Neuronal stem cell (in vitro differentiated cells): ENCODE results near the gene PKNOX2.

Experiments used
- DNase-seq: peaks from one replicate; pipeline ENCODE4 v3.0.0-alpha.2; 2013; ENCODE audit warnings: low spot score
- H2AFZ ChIP-seq: one replicate; pipeline ENCODE4 v1.6.1; 2013; ENCODE audit warnings: mild to moderate bottlenecking, low read length, inconsistent platforms
- H2AK5ac ChIP-seq: 2 replicates; pipeline ENCODE4 v1.6.1; 2013; ENCODE audit warnings: low read depth, mild to moderate bottlenecking, inconsistent platforms, low read length, moderate library complexity, mixed read lengths
- H2BK120ac ChIP-seq: 2 replicates; pipeline ENCODE4 v1.6.1; 2013; ENCODE audit warnings: low read depth, mild to moderate bottlenecking, inconsistent platforms, low read length, moderate library complexity, mixed read lengths
- H2BK12ac ChIP-seq: one replicate; pipeline ENCODE4 v1.6.1; 2013; ENCODE audit warnings: low read length, inconsistent platforms
- H2BK15ac ChIP-seq: 2 replicates; pipeline ENCODE4 v1.6.1; 2013; ENCODE audit warnings: mild to moderate bottlenecking, low read length, inconsistent platforms, mixed read lengths
- H2BK5ac ChIP-seq: one replicate; pipeline ENCODE4 v1.6.1; 2013; ENCODE audit warnings: inconsistent platforms, mild to moderate bottlenecking, low read length, moderate library complexity
- H3K14ac ChIP-seq: one replicate; pipeline ENCODE4 v1.6.1; 2013; ENCODE audit warnings: low read length, inconsistent platforms
- H3K18ac ChIP-seq: 2 replicates; pipeline ENCODE4 v1.6.1; 2013; ENCODE audit warnings: low read length, inconsistent platforms
- H3K23ac ChIP-seq: 2 replicates; pipeline ENCODE4 v1.6.1; 2013; ENCODE audit warnings: low read depth, mild to moderate bottlenecking, mixed read lengths, low read length, inconsistent platforms; ENCODE audit not compliant: poor library complexity
- H3K27ac ChIP-seq: replicated peaks from 3 replicates; pipeline ENCODE4 v1.5.1; 2013; ENCODE audit warnings: low read length, inconsistent platforms
- H3K27me3 ChIP-seq, 3 experiments: 2 replicates each; pipeline ENCODE4 v1.6.1; 2013; ENCODE audit warnings: low read length in 3 of 3, mild to moderate bottlenecking in 2 of 3, inconsistent platforms in 1 of 3, low read depth in 1 of 3, mixed read lengths in 1 of 3, moderate library complexity in 1 of 3; ENCODE audit not compliant: control insufficient read depth in 3 of 3, insufficient read depth in 3 of 3
- H3K36me3 ChIP-seq, 2 donors: replicated peaks in 1 of 2; 2 replicates each; pipeline ENCODE4 v1.6.1; 2013; ENCODE audit warnings: low read length in 2 of 2; ENCODE audit not compliant: control insufficient read depth in 2 of 2, insufficient read depth in 2 of 2
- H3K4ac ChIP-seq: 2 replicates; pipeline ENCODE4 v1.6.1; 2013; ENCODE audit warnings: inconsistent platforms, mild to moderate bottlenecking, low read length, moderate library complexity
- H3K4me1 ChIP-seq, 2 donors: 1 replicate in 1 of 2; 2 replicates in 1 of 2; pipeline ENCODE4 v1.6.1; 2013; ENCODE audit warnings: low read length in 2 of 2, low read depth in 1 of 2; ENCODE audit not compliant: control insufficient read depth in 2 of 2, insufficient read depth in 1 of 2
- H3K4me2 ChIP-seq: one replicate; pipeline ENCODE4 v1.6.1; 2013; ENCODE audit warnings: mild to moderate bottlenecking, low read length, inconsistent platforms; ENCODE audit not compliant: insufficient read depth, poor library complexity, severe bottlenecking
- H3K4me3 ChIP-seq, 2 donors: 2 replicates each; pipeline ENCODE4 v1.5.1; 2013; ENCODE audit warnings: low read length in 2 of 2, mild to moderate bottlenecking in 2 of 2, inconsistent platforms in 1 of 2, moderate library complexity in 1 of 2
- H3K79me1 ChIP-seq: one replicate; pipeline ENCODE4 v1.6.1; 2013; ENCODE audit warnings: low read depth, mild to moderate bottlenecking, inconsistent platforms, low read length, moderate library complexity
- H3K9ac ChIP-seq: one replicate; pipeline ENCODE4 v1.6.1; 2013; ENCODE audit warnings: mild to moderate bottlenecking, low read depth, low read length, inconsistent platforms; ENCODE audit not compliant: poor library complexity
- H3K9me3 ChIP-seq, 2 donors: replicated peaks in 1 of 2; 2 replicates each; pipeline versions ENCODE3 to v1.6.1; 2013; ENCODE audit warnings: low read length in 2 of 2, mild to moderate bottlenecking in 2 of 2, inconsistent platforms in 1 of 2, low read depth in 1 of 2, mixed read lengths in 1 of 2, moderate library complexity in 1 of 2; ENCODE audit not compliant: control insufficient read depth in 2 of 2, insufficient read depth in 1 of 2
- H4K8ac ChIP-seq: one replicate; pipeline ENCODE4 v1.6.1; 2013; ENCODE audit warnings: low read depth, mild to moderate bottlenecking, inconsistent platforms, low read length, moderate library complexity
- H4K91ac ChIP-seq: one replicate; pipeline ENCODE4 v1.6.1; 2013; ENCODE audit warnings: low read length, low read depth, mild to moderate bottlenecking, inconsistent platforms; ENCODE audit not compliant: poor library complexity
- WGBS, 2 donors: extraction: QIAGEN DNeasy Blood & Tissue Kit; methylation state at CpG; one replicate each; pipeline ENCODE4 v1.1.7; 2013; ENCODE audit warnings: missing lambda C conversion rate in 2 of 2, mixed read lengths in 1 of 2; ENCODE audit not compliant: insufficient read length in 2 of 2, insufficient replicate concordance in 1 of 2; ENCODE audit errors: extremely low coverage in 2 of 2; 5-methylcytosine and 5-hydroxymethylcytosine counted together

The PKNOX2 gene

GRCh38 chr11:125273519-125274000, 109.0 kb downstream of the PKNOX2 start:
- Histone ChIP-seq H3K18ac (no peak overlapping the region), H3K79me1 (peaks cover 2% of the 10 kb centered on the region), H3K23ac (no peak overlapping the region), H2BK120ac (no peak overlapping the region), H2BK12ac (no peak overlapping the region), H3K9me3 (no peaks in the 10 kb centered on the region), H3K4me1 (peaks cover 9 to 29% of the 10 kb centered on the region in 2 donors), H2BK5ac (no peak overlapping the region), H3K27me3 (no peaks in the 10 kb centered on the region), H3K4me3 (no peak overlapping the region), H3K9ac (no peak overlapping the region), H3K4me2 (no peak overlapping the region), H4K91ac (no peak overlapping the region), H3K4ac (no peak overlapping the region), H4K8ac (no peak overlapping the region), H3K27ac (no peak overlapping the region), H2BK15ac (no peak overlapping the region), H3K14ac (no peak overlapping the region), H2AK5ac (no peak overlapping the region), H2AFZ (no peak overlapping the region), H3K36me3 (peaks cover 2 to 33% of the 10 kb centered on the region in 2 donors)
- no CpG with 5 or more reads among the region's 5 CpGs for WGBS, 2 donors
- DNase-seq, result no peak

GRCh38 chr11:125274309-125274708, 109.8 kb downstream of the PKNOX2 start:
- DNase-seq, result no peak
- Histone ChIP-seq H2BK12ac (no peak overlapping the region), H2BK15ac (no peak overlapping the region), H3K27ac (no peak overlapping the region), H3K36me3 (peaks cover 2 to 32% of the 10 kb centered on the region in 2 donors), H3K18ac (no peak overlapping the region), H2BK120ac (no peak overlapping the region), H4K8ac (no peak overlapping the region), H3K4me2 (no peak overlapping the region), H3K27me3 (no peaks in the 10 kb centered on the region), H3K79me1 (peaks cover 2% of the 10 kb centered on the region), H3K23ac (no peak overlapping the region), H3K4me3 (no peak overlapping the region), H4K91ac (no peak overlapping the region), H2AFZ (no peak overlapping the region), H2BK5ac (no peak overlapping the region), H3K9me3 (no peaks in the 10 kb centered on the region), H2AK5ac (no peak overlapping the region), H3K4me1 (peaks cover 9 to 28% of the 10 kb centered on the region in 2 donors), H3K4ac (no peak overlapping the region), H3K9ac (no peak overlapping the region), H3K14ac (no peak overlapping the region)
- WGBS, 2 donors, result no CpG with 5 or more reads among the region's 11 CpGs

GRCh38 chr11:125274774-125275173, 110.2 kb downstream of the PKNOX2 start:
- H3K79me1 ChIP-seq, result peaks cover 2% of the 10 kb centered on the region
- no peak for DNase-seq
- H3K4me3 ChIP-seq, result no peak overlapping the region
- no peak overlapping the region for H2AFZ ChIP-seq
- no peak overlapping the region for H3K14ac ChIP-seq
- no peak overlapping the region for H3K27ac ChIP-seq
- peaks cover 11 to 26% of the 10 kb centered on the region in 2 donors for H3K4me1 ChIP-seq
- H2BK5ac ChIP-seq, result no peak overlapping the region
- H2BK15ac ChIP-seq, result no peak overlapping the region
- no peak overlapping the region for H4K91ac ChIP-seq
- H3K9me3 ChIP-seq, result no peaks in the 10 kb centered on the region
- no peak overlapping the region for H4K8ac ChIP-seq
- H2BK120ac ChIP-seq, result no peak overlapping the region
- no peak overlapping the region for H3K9ac ChIP-seq
- H2BK12ac ChIP-seq, result no peak overlapping the region
- H3K27me3 ChIP-seq, result no peaks in the 10 kb centered on the region
- no peak overlapping the region for H2AK5ac ChIP-seq
- H3K4me2 ChIP-seq, result no peak overlapping the region
- WGBS, 2 donors, result no CpG with 5 or more reads among the region's 4 CpGs
- H3K4ac ChIP-seq, result no peak overlapping the region
- no peak overlapping the region for H3K18ac ChIP-seq
- H3K23ac ChIP-seq, result no peak overlapping the region
- peaks cover 2 to 27% of the 10 kb centered on the region in 2 donors for H3K36me3 ChIP-seq

- no peak overlapping the region for H4K91ac ChIP-seq
- no CpG with 5 or more reads among the region's 5 CpGs for WGBS, 2 donors
- no peak overlapping the region for H3K9ac ChIP-seq
- no peak overlapping the region for H3K4me3 ChIP-seq
- peaks cover 11 to 16% of the 10 kb centered on the region in 2 donors for H3K4me1 ChIP-seq
- DNase-seq, result no peak
- no peak overlapping the region for H2BK12ac ChIP-seq
- no peak overlapping the region for H3K18ac ChIP-seq
- no peak overlapping the region for H4K8ac ChIP-seq
- H3K27ac ChIP-seq, result no peak overlapping the region
- H2BK5ac ChIP-seq, result no peak overlapping the region
- no peak overlapping the region for H2BK15ac ChIP-seq
- no peak overlapping the region for H3K23ac ChIP-seq
- H2AFZ ChIP-seq, result no peak overlapping the region
- H3K9me3 ChIP-seq, result no peaks in the 10 kb centered on the region
- H3K14ac ChIP-seq, result no peak overlapping the region
- no peak overlapping the region for H3K4ac ChIP-seq
- no peak overlapping the region for H3K4me2 ChIP-seq
- H3K36me3 ChIP-seq, result peaks cover 2 to 29% of the 10 kb centered on the region in 2 donors
- H2AK5ac ChIP-seq, result no peak overlapping the region
- no peak overlapping the region for H2BK120ac ChIP-seq
- no peaks in the 10 kb centered on the region for H3K27me3 ChIP-seq
- peaks cover 2% of the 10 kb centered on the region for H3K79me1 ChIP-seq
Measured at GRCh38 chr11:125275905-125276618, 111.5 kb downstream of the PKNOX2 start.
